Mucosa of descending colon (tissue), 3 donors: ENCODE results near the gene FARSB. TPM values are rescaled to one million over a fixed set of nuclear protein-coding genes. Genes with fewer than 3 reads are reported as not detected.
A peak's percentile ranks its signal among the peaks of the same experiment; 100 is the strongest.

ENCODE experiments used
- ATAC-seq: fragments of 200-7000 bp; cut with Tn5 transposase; one replicate; pipeline ENCODE4 v1.9.1; 2020; ENCODE audit warnings: mild to moderate bottlenecking, moderate library complexity
- DNase-seq, 3 donors: peaks; one replicate each; pipeline ENCODE4 v3.0.0-alpha.2; 2020
- H3K36me3 ChIP-seq: fragments of 200-600 bp; one replicate; pipeline ENCODE4 v1.8.0; 2021; ENCODE audit warnings: low read depth, mild to moderate bottlenecking
- H3K4me1 ChIP-seq: fragments of 200-600 bp; one replicate; pipeline ENCODE4 v1.8.0; 2021; ENCODE audit warnings: low read depth, mild to moderate bottlenecking
- H3K4me3 ChIP-seq: fragments of 200-600 bp; one replicate; pipeline ENCODE4 v1.8.0; 2021; ENCODE audit warnings: mild to moderate bottlenecking
- H3K9me3 ChIP-seq: fragments of 200-600 bp; one replicate; pipeline ENCODE4 v1.8.0; 2021; ENCODE audit warnings: mild to moderate bottlenecking
- CTCF ChIP-seq: fragments of 200-600 bp; IDR thresholded peaks from one replicate; pipeline ENCODE4 v1.8.0; 2022; ENCODE audit warnings: antibody characterized with exemption, mild to moderate bottlenecking
- intact Hi-C, 2 donors: fragments of 100-400 bp; cut with DNase I in 1 of 2; cut with micrococcal nuclease in 1 of 2; formaldehyde crosslinking; loops; one replicate each; pipeline versions ENCODE4 v1.11.0 to v1.11.1; 2022; cut with DNase I, micrococcal nuclease
- long read RNA-seq, 2 donors: library from polyadenylated mRNA; unstranded; transcript quantifications; one replicate each; pipeline ENCODE4 v2.0.0, GENCODE V29; 2019 to 2021
- total RNA-seq, 3 donors: library from RNA; stranded (reverse); fragmentation: NEBNext Ultra II Directional in 2 of 3; extraction: Animal tissue kit (Norgen Biotek cat#: 25700) in 2 of 3; gene quantifications; one replicate each; pipeline versions ENCODE4 v1.2.1 to v1.2.4, GENCODE V29; 2021 to 2023
- donor health status: DM: no; HTN: no; CAD: no; lungs with moderate emphysema.
- donor health status: DM: no; HTN: no; CAD: no.
- donor health status: DM: no; HTN: yes; CAD: no.

Gene FARSB
- 10 to 100 TPM; 18.0 to 27.2 (median 21.1) TPM for total RNA-seq
- long read RNA-seq, donor 1, transcript FARSB-201 (17 exons, 3,369 nt), result major isoform, 25 of 33 reads
- long read RNA-seq, donor 1, partial matches to known transcripts, result 1 of 33 reads
- long read RNA-seq, donor 1, other reads (novel, unspliced or antisense), result 7 of 33 reads
- long read RNA-seq, donor 2, transcript FARSB-201 (17 exons, 3,369 nt), result major isoform, 33 of 42 reads
- long read RNA-seq, donor 2, partial matches to known transcripts, result 5 of 42 reads
- long read RNA-seq, donor 2, other reads (novel, unspliced or antisense), result 4 of 42 reads

GRCh38 chr2:222655787-222656525, at the start of gene FARSB:
Gene FARSB, minus strand, starts transcription at chr2:222656092. Its CDS starts 19 bp downstream, at chr2:222656073.
- Histone ChIP-seq H3K4me3 (peak within 1 kb of the TSS; percentile 88), H3K36me3 (no peaks in the 10 kb centered on the region), H3K9me3 (no peaks in the 10 kb centered on the region), H3K4me1 (peaks cover 18% of the 10 kb centered on the region)
- intact Hi-C loops, result no loop called here
- peak; percentile 94 to 97 (median 96) for DNase-seq
- no peak for TF ChIP-seq CTCF
- ATAC-seq, result peak; percentile 94

- H3K4me1 ChIP-seq, result peaks cover 12% of the 10 kb centered on the region
- TF ChIP-seq CTCF, result no peak
- intact Hi-C loops, result loop anchor here in 1 of 2 donors (10.0 kb wide), 1 partner anchor 201 kb away; no protein-coding TSS in a partner anchor
- H3K4me3 ChIP-seq, result no peak overlapping the region
- H3K9me3 ChIP-seq, result no peaks in the 10 kb centered on the region
- ATAC-seq (peak; percentile 26), DNase-seq (no peak)
- no peaks in the 10 kb centered on the region for H3K36me3 ChIP-seq
Observed at GRCh38 chr2:222703886-222704285, 48.0 kb upstream of the FARSB start.

GRCh38 chr2:222703091-222703490, 47.2 kb upstream of the FARSB start:
- Histone ChIP-seq H3K4me3 (no peak overlapping the region), H3K9me3 (no peaks in the 10 kb centered on the region), H3K4me1 (peaks cover 7% of the 10 kb centered on the region), H3K36me3 (no peaks in the 10 kb centered on the region)
- peak; percentile 63 for ATAC-seq
- no peak for DNase-seq
- intact Hi-C loops, result loop anchor here in 1 of 2 donors (10.0 kb wide), 1 partner anchor 202 kb away; no protein-coding TSS in a partner anchor
- no peak for TF ChIP-seq CTCF

- Histone ChIP-seq H3K4me1 (peaks cover 7% of the 10 kb centered on the region), H3K9me3 (no peaks in the 10 kb centered on the region), H3K4me3 (no peak overlapping the region), H3K36me3 (no peaks in the 10 kb centered on the region)
- no peak for DNase-seq
- TF ChIP-seq CTCF, result no peak
- ATAC-seq, result no peak
- intact Hi-C loops, result loop anchor here in 1 of 2 donors (10.0 kb wide), 1 partner anchor 203 kb away; no protein-coding TSS in a partner anchor
Observed at GRCh38 chr2:222701721-222702131, 45.8 kb upstream of the FARSB start.

GRCh38 chr2:222701233-222701632, 45.3 kb upstream of the FARSB start:
- intact Hi-C loops, result loop anchor here in 1 of 2 donors (10.0 kb wide), 1 partner anchor 204 kb away; no protein-coding TSS in a partner anchor
- DNase-seq (no peak), ATAC-seq (no peak)
- TF ChIP-seq CTCF, result no peak
- Histone ChIP-seq H3K4me3 (no peak overlapping the region), H3K36me3 (no peaks in the 10 kb centered on the region), H3K4me1 (peaks cover 7% of the 10 kb centered on the region), H3K9me3 (no peaks in the 10 kb centered on the region)
